Measurements from ENCODE around the gene DCLK3.

DNA sequence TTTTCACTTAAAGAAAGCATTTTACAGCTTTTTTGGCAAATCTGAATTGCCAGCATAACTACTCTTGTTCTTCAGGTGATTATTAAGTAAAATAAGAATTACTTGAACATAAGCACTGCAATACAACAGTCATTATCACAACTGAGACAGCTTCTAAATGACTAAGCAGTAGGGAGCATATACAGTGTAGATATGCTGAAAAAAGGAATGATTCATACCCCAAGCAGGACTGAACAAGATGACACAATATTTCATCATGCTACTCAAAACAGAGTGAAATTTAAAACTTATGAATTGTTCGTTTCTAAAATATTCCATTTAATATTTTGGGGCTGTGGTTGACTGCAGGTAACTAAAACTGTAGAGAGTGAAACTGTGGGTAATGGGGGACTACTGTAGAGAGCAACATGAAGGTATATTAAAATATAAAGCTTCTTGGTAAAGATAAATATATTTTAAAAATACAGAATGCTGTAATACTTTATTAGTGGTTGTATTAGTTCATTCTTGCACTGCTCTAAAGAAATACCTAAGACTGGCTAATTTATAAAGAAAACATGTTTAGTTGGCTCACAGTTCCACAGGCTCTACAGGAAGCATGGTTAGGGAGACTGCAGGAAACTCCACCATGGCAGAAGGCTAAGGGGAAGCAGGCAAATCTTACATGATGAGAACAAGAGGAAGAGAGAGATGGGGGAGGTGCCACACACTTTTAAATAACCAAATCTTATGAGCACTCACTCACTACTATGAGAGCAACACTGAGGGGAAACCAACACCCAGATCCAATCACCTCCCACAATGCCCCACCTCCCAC, 84.8 kb downstream of the DCLK3 start:
- TF ChIP-seq, protein P1, sequence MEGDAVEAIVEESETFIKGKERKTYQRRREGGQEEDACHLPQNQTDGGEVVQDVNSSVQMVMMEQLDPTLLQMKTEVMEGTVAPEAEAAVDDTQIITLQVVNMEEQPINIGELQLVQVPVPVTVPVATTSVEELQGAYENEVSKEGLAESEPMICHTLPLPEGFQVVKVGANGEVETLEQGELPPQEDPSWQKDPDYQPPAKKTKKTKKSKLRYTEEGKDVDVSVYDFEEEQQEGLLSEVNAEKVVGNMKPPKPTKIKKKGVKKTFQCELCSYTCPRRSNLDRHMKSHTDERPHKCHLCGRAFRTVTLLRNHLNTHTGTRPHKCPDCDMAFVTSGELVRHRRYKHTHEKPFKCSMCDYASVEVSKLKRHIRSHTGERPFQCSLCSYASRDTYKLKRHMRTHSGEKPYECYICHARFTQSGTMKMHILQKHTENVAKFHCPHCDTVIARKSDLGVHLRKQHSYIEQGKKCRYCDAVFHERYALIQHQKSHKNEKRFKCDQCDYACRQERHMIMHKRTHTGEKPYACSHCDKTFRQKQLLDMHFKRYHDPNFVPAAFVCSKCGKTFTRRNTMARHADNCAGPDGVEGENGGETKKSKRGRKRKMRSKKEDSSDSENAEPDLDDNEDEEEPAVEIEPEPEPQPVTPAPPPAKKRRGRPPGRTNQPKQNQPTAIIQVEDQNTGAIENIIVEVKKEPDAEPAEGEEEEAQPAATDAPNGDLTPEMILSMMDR (conservative IDR thresholded peaks at IDR 0.05 in 1 of 2, IDR thresholded peaks at IDR 0.05 in 1 of 2; ENCODE audit: low read depth in 1 of 2, low read length in 2 of 2): no peak
- no peak for TF ChIP-seq EZH2 (IDR thresholded peaks at IDR 0.05; ENCODE audit: low read length, missing control alignments)

Data from fibroblast of lung (primary cell).